Measurements from ENCODE around the gene SKA2. TPM values are rescaled to one million over a fixed set of nuclear protein-coding genes. Genes with fewer than 3 reads are reported as not detected.

Gene SKA2
- total RNA-seq, 6 experiments from 2014 or later = 65.4 to 102 (median 96.6) TPM

Small RNA genes within 50 kb of the gene (microRNA-seq; reads per million reads assigned to microRNA genes)
- gene MIR301A = 335 reads per million, percentile 63 among the genes with 10 or more reads in this experiment
- gene MIR454 = 429 reads per million, percentile 66 among the genes with 10 or more reads in this experiment

Other genes starting within 250 kb of the SKA2 start
- gene TRIM37, start 48.3 kb downstream of the SKA2 start, total RNA-seq (2021; fragmentation: NEBNext Ultra II Directional; extraction: Animal tissue kit (Norgen Biotek cat#: 25700)) = 10 to 100 TPM; 21.5 to 25.0 (median 23.7) TPM
- gene PRR11, start 560 bp upstream of the SKA2 start, total RNA-seq (2021; fragmentation: NEBNext Ultra II Directional; extraction: Animal tissue kit (Norgen Biotek cat#: 25700)) = 10 to 100 TPM; 30.8 to 78.9 (median 72.7) TPM
- gene SMG8, start 54.8 kb upstream of the SKA2 start, total RNA-seq (2021; fragmentation: NEBNext Ultra II Directional; extraction: Animal tissue kit (Norgen Biotek cat#: 25700)) = 10 to 100 TPM; 15.6 to 22.2 (median 18.5) TPM
- 1 to 10 TPM in 3 of 6 experiments, under 1 TPM in 3; 0.43 to 1.4 (median 1.1) TPM for gene GDPD1, start 65.3 kb upstream of the SKA2 start, total RNA-seq (2021; fragmentation: NEBNext Ultra II Directional; extraction: Animal tissue kit (Norgen Biotek cat#: 25700))
- 1 to 10 TPM; 2.9 to 8.8 (median 4.6) TPM for gene YPEL2, start 176.5 kb upstream of the SKA2 start, total RNA-seq (2021; fragmentation: NEBNext Ultra II Directional; extraction: Animal tissue kit (Norgen Biotek cat#: 25700))